HepG2 (cell line): Measurements from ENCODE around the gene DUSP16. TPM values are rescaled to one million over a fixed set of nuclear protein-coding genes. Genes with fewer than 3 reads are reported as not detected.
A peak's percentile ranks its signal among the peaks of the same experiment; 100 is the strongest.

Experiments
- FOSL2 ChIP-seq: sonication (generic); formaldehyde crosslinking; IDR thresholded peaks from 2 replicates; pipeline ENCODE4 v1.4.0; 2020; ENCODE audit warnings: missing genetic modification reagents
- NCOR1 ChIP-seq: fragments of 200-600 bp; sonication (generic); IDR thresholded peaks from 2 replicates; pipeline ENCODE4 v1.7.0; 2017; ENCODE audit warnings: antibody characterized with exemption, low read length, borderline replicate concordance
- PITX1 ChIP-seq: sonication (generic); formaldehyde crosslinking; IDR thresholded peaks from 2 replicates; pipeline ENCODE4 v1.5.1; 2020; ENCODE audit warnings: mild to moderate bottlenecking, missing genetic modification reagents
- ZC3H4 ChIP-seq: sonication (generic); formaldehyde crosslinking; IDR thresholded peaks from 2 replicates; pipeline ENCODE4 v1.4.0; 2020; ENCODE audit warnings: missing genetic modification reagents, borderline replicate concordance
- ZNF567 ChIP-seq: sonication (generic); formaldehyde crosslinking; IDR thresholded peaks from 2 replicates; pipeline ENCODE4 v1.8.1; 2023; ENCODE audit warnings: mild to moderate bottlenecking, missing genetic modification reagents, borderline replicate concordance
- polyA plus RNA-seq, 8 experiments: library from polyadenylated mRNA; depleted of rRNA in 3 of 8; stranded (reverse) in 7 of 8; unstranded in 1 of 8; fragments of >200 nt; fragmentation: Illumina TruSeq in 4 of 8; extraction: Trizol in 4 of 8; gene quantifications; 2 replicates each; pipeline versions ENCODE4 v1.2.1 to v1.2.3, GENCODE V29; 2011 to 2016; ENCODE audit warnings: low read depth in 4 of 8, missing spikeins in 1 of 8, mixed read lengths in 1 of 8; ENCODE audit not compliant: insufficient read depth in 1 of 8
- total RNA-seq, 5 experiments: library from RNA; depleted of rRNA; stranded (reverse); fragments of >200 nt; fragmentation: Illumina TruSeq; extraction: Trizol; gene quantifications; 2 replicates each; pipeline ENCODE4 v1.2.3, GENCODE V29; 2016; ENCODE audit warnings: low read depth in 1 of 5
- TF ChIP-seq, protein P1 (sequence below): sonication (generic); formaldehyde crosslinking; IDR thresholded peaks from 2 replicates; pipeline ENCODE4 v1.9.0; 2021; ENCODE audit warnings: mild to moderate bottlenecking, missing genetic modification reagents
- TF ChIP-seq, protein P2 (sequence below): sonication (generic); formaldehyde crosslinking; IDR thresholded peaks from 2 replicates; pipeline ENCODE4 v1.4.0; 2020; ENCODE audit warnings: missing genetic modification reagents
- TF ChIP-seq, protein P3 (sequence below): sonication (generic); formaldehyde crosslinking; IDR thresholded peaks from 2 replicates; pipeline ENCODE4 v1.4.0; 2020; ENCODE audit warnings: missing genetic modification reagents, borderline replicate concordance
- TF ChIP-seq, protein P4 (sequence below): sonication (generic); formaldehyde crosslinking; IDR thresholded peaks from 2 replicates; pipeline ENCODE4 v1.5.1; 2020; ENCODE audit warnings: mild to moderate bottlenecking, missing genetic modification reagents, borderline replicate concordance

The DUSP16 gene
- total and polyA plus RNA-seq, 2 of the 13 experiments (the other 11 are each of a cell fraction or from before 2014, with no cell fraction given): 45.7 to 46.6 TPM

DNA sequence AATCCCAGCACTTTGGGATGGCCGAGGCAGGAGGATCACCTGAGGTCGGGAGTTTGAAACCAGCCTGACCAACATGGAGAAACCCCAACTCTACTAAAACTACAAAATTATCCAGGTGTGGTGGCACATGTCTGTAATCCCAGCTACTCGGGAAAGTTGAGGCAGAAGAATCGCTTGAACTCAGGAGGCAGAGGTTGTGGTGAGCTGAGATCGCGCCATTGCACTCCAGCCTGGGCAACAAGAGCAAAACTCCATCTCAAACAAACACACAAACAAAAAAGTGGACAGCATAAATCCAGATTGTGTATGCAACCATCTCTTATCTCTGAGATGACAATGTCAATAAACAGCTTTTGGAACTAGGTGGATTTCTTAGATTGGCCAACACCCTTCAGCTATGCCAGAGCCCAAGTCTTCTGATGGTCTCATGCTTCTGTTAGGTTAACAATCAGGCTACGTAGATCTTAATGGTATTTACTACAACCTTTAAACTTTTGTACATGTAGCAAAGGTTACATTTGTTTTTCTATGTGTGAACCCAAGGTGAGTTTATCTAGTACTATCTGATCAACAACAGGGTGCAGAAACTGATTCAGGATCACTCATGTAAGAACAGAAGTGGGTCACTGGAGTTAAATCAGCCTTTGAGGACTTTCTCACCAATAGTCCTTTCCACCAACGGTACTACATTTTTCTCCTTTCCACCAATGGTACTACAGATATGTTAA, 73.7 kb downstream of the DUSP16 start (continued):
- TF ChIP-seq, protein P1, sequence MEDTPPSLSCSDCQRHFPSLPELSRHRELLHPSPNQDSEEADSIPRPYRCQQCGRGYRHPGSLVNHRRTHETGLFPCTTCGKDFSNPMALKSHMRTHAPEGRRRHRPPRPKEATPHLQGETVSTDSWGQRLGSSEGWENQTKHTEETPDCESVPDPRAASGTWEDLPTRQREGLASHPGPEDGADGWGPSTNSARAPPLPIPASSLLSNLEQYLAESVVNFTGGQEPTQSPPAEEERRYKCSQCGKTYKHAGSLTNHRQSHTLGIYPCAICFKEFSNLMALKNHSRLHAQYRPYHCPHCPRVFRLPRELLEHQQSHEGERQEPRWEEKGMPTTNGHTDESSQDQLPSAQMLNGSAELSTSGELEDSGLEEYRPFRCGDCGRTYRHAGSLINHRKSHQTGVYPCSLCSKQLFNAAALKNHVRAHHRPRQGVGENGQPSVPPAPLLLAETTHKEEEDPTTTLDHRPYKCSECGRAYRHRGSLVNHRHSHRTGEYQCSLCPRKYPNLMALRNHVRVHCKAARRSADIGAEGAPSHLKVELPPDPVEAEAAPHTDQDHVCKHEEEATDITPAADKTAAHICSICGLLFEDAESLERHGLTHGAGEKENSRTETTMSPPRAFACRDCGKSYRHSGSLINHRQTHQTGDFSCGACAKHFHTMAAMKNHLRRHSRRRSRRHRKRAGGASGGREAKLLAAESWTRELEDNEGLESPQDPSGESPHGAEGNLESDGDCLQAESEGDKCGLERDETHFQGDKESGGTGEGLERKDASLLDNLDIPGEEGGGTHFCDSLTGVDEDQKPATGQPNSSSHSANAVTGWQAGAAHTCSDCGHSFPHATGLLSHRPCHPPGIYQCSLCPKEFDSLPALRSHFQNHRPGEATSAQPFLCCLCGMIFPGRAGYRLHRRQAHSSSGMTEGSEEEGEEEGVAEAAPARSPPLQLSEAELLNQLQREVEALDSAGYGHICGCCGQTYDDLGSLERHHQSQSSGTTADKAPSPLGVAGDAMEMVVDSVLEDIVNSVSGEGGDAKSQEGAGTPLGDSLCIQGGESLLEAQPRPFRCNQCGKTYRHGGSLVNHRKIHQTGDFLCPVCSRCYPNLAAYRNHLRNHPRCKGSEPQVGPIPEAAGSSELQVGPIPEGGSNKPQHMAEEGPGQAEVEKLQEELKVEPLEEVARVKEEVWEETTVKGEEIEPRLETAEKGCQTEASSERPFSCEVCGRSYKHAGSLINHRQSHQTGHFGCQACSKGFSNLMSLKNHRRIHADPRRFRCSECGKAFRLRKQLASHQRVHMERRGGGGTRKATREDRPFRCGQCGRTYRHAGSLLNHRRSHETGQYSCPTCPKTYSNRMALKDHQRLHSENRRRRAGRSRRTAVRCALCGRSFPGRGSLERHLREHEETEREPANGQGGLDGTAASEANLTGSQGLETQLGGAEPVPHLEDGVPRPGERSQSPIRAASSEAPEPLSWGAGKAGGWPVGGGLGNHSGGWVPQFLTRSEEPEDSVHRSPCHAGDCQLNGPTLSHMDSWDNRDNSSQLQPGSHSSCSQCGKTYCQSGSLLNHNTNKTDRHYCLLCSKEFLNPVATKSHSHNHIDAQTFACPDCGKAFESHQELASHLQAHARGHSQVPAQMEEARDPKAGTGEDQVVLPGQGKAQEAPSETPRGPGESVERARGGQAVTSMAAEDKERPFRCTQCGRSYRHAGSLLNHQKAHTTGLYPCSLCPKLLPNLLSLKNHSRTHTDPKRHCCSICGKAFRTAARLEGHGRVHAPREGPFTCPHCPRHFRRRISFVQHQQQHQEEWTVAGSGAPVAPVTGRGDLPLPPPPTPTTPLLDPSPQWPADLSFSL (CRISPR knock-in tag): no peak
- peak; percentile 82 for TF ChIP-seq PITX1 (CRISPR knock-in tag)
- TF ChIP-seq NCOR1: peak; percentile 67; the same call in 1 of the 2 replicates
- TF ChIP-seq, protein P2, sequence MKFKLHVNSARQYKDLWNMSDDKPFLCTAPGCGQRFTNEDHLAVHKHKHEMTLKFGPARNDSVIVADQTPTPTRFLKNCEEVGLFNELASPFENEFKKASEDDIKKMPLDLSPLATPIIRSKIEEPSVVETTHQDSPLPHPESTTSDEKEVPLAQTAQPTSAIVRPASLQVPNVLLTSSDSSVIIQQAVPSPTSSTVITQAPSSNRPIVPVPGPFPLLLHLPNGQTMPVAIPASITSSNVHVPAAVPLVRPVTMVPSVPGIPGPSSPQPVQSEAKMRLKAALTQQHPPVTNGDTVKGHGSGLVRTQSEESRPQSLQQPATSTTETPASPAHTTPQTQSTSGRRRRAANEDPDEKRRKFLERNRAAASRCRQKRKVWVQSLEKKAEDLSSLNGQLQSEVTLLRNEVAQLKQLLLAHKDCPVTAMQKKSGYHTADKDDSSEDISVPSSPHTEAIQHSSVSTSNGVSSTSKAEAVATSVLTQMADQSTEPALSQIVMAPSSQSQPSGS (CRISPR knock-in tag): peak; percentile 60
- no peak for TF ChIP-seq ZC3H4
- TF ChIP-seq ZNF567: no peak
- TF ChIP-seq, protein P3, sequence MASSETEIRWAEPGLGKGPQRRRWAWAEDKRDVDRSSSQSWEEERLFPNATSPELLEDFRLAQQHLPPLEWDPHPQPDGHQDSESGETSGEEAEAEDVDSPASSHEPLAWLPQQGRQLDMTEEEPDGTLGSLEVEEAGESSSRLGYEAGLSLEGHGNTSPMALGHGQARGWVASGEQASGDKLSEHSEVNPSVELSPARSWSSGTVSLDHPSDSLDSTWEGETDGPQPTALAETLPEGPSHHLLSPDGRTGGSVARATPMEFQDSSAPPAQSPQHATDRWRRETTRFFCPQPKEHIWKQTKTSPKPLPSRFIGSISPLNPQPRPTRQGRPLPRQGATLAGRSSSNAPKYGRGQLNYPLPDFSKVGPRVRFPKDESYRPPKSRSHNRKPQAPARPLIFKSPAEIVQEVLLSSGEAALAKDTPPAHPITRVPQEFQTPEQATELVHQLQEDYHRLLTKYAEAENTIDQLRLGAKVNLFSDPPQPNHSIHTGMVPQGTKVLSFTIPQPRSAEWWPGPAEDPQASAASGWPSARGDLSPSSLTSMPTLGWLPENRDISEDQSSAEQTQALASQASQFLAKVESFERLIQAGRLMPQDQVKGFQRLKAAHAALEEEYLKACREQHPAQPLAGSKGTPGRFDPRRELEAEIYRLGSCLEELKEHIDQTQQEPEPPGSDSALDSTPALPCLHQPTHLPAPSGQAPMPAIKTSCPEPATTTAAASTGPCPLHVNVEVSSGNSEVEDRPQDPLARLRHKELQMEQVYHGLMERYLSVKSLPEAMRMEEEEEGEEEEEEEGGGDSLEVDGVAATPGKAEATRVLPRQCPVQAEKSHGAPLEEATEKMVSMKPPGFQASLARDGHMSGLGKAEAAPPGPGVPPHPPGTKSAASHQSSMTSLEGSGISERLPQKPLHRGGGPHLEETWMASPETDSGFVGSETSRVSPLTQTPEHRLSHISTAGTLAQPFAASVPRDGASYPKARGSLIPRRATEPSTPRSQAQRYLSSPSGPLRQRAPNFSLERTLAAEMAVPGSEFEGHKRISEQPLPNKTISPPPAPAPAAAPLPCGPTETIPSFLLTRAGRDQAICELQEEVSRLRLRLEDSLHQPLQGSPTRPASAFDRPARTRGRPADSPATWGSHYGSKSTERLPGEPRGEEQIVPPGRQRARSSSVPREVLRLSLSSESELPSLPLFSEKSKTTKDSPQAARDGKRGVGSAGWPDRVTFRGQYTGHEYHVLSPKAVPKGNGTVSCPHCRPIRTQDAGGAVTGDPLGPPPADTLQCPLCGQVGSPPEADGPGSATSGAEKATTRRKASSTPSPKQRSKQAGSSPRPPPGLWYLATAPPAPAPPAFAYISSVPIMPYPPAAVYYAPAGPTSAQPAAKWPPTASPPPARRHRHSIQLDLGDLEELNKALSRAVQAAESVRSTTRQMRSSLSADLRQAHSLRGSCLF (CRISPR knock-in tag): no peak
- no peak; the same call in 1 of the 2 replicates for TF ChIP-seq FOSL2
- TF ChIP-seq, protein P4, sequence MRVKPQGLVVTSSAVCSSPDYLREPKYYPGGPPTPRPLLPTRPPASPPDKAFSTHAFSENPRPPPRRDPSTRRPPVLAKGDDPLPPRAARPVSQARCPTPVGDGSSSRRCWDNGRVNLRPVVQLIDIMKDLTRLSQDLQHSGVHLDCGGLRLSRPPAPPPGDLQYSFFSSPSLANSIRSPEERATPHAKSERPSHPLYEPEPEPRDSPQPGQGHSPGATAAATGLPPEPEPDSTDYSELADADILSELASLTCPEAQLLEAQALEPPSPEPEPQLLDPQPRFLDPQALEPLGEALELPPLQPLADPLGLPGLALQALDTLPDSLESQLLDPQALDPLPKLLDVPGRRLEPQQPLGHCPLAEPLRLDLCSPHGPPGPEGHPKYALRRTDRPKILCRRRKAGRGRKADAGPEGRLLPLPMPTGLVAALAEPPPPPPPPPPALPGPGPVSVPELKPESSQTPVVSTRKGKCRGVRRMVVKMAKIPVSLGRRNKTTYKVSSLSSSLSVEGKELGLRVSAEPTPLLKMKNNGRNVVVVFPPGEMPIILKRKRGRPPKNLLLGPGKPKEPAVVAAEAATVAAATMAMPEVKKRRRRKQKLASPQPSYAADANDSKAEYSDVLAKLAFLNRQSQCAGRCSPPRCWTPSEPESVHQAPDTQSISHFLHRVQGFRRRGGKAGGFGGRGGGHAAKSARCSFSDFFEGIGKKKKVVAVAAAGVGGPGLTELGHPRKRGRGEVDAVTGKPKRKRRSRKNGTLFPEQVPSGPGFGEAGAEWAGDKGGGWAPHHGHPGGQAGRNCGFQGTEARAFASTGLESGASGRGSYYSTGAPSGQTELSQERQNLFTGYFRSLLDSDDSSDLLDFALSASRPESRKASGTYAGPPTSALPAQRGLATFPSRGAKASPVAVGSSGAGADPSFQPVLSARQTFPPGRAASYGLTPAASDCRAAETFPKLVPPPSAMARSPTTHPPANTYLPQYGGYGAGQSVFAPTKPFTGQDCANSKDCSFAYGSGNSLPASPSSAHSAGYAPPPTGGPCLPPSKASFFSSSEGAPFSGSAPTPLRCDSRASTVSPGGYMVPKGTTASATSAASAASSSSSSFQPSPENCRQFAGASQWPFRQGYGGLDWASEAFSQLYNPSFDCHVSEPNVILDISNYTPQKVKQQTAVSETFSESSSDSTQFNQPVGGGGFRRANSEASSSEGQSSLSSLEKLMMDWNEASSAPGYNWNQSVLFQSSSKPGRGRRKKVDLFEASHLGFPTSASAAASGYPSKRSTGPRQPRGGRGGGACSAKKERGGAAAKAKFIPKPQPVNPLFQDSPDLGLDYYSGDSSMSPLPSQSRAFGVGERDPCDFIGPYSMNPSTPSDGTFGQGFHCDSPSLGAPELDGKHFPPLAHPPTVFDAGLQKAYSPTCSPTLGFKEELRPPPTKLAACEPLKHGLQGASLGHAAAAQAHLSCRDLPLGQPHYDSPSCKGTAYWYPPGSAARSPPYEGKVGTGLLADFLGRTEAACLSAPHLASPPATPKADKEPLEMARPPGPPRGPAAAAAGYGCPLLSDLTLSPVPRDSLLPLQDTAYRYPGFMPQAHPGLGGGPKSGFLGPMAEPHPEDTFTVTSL (CRISPR knock-in tag): peak; percentile 79; the same call in 1 of the 2 replicates
